Measurements from ENCODE around the gene CYP1A1.

The CYP1A1 gene

GRCh38 chr15:74725845-74726773 is 781 bp upstream of the CYP1A1 start:
- H3K27ac ChIP-seq: no peak overlapping the region
- peaks cover 6% of the 10 kb centered on the region for H3K27me3 ChIP-seq (replicated peaks)
- no peak for DNase-seq
- TF ChIP-seq CTCF (IDR thresholded peaks at IDR 0.05; ENCODE audit: low read depth, low read length, missing control alignments): peak; percentile 4
- H3K4me3 ChIP-seq (ENCODE audit: low read depth, low read length): peak overlapping the region; percentile 47
- in situ Hi-C loops (cut with HindIII; ENCODE audit: low pct_ligation_motif_present, low sequenced_read_pairs): no loop called here
- no peaks in the 10 kb centered on the region for H3K36me3 ChIP-seq (replicated peaks)

DNA sequence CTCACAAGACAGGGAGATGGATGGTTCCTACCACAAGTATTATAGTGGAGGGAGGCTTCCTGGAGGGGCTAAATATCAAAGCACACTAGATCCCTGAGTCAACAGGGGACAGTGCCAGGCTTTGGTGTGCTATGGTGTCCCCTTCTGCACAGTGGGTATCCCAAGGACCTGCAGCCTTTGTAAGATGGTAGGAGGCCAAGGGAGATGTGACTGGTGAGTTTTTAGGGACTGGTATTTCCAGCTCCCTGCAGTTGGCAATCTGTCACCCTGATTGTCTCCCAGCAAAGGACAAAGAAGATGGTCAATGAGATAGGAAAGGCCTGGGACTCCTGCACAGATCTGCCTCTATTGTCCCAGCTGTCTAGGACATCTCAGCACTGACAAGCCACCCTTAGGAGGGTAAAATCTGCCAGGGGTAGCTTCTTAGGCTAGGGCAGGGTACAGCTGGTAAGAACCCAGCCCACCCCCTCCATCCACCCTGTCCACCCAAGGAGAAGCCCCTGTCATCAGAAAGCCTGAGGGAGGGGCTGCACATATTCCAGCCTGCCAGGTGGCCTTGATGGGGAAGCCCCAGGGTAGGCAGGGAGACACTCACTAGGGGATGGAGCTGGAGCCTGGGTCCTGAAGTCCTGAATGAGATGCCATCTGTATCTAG is 631 bp downstream of the CYP1A1 start:
- Histone ChIP-seq H3K27ac (no peak overlapping the region), H3K4me3 (ENCODE audit: low read depth, low read length) (no peak overlapping the region), H3K36me3 (replicated peaks) (no peaks in the 10 kb centered on the region), H3K27me3 (replicated peaks) (peaks cover 6% of the 10 kb centered on the region)
- in situ Hi-C loops (cut with HindIII; ENCODE audit: low pct_ligation_motif_present, low sequenced_read_pairs): no loop called here
- DNase-seq: no peak
- no peak for TF ChIP-seq CTCF (IDR thresholded peaks at IDR 0.05; ENCODE audit: low read depth, low read length, missing control alignments)

GRCh38 chr15:74723754-74724334 is 1.5 kb downstream of the CYP1A1 start:
- Histone ChIP-seq H3K27ac (no peak overlapping the region), H3K4me3 (ENCODE audit: low read depth, low read length) (no peak overlapping the region), H3K36me3 (replicated peaks) (no peaks in the 10 kb centered on the region), H3K27me3 (replicated peaks) (peaks cover 6% of the 10 kb centered on the region)
- DNase-seq: peak; percentile 38
- in situ Hi-C loops (cut with HindIII; ENCODE audit: low pct_ligation_motif_present, low sequenced_read_pairs): no loop called here
- TF ChIP-seq CTCF (IDR thresholded peaks at IDR 0.05; ENCODE audit: low read depth, low read length, missing control alignments): no peak

- no peak for TF ChIP-seq CTCF (IDR thresholded peaks at IDR 0.05; ENCODE audit: low read depth, low read length, missing control alignments)
- Histone ChIP-seq H3K36me3 (replicated peaks) (no peaks in the 10 kb centered on the region), H3K27me3 (replicated peaks) (peaks cover 6% of the 10 kb centered on the region), H3K27ac (no peak overlapping the region), H3K4me3 (ENCODE audit: low read depth, low read length) (no peak overlapping the region)
- in situ Hi-C loops (cut with HindIII; ENCODE audit: low pct_ligation_motif_present, low sequenced_read_pairs): no loop called here
- no peak for DNase-seq
Observed at GRCh38 chr15:74723187-74723586, 2.1 kb downstream of the CYP1A1 start.

- H3K27ac ChIP-seq: no peak overlapping the region
Observed at GRCh38 chr15:74722591-74722990, 2.7 kb downstream of the CYP1A1 start.

More at GRCh38 chr15:74722591-74722990, 2.7 kb downstream of the CYP1A1 start:
- in situ Hi-C loops (cut with HindIII; ENCODE audit: low pct_ligation_motif_present, low sequenced_read_pairs): no loop called here
- H3K36me3 ChIP-seq (replicated peaks): no peaks in the 10 kb centered on the region
- DNase-seq: no peak
- H3K4me3 ChIP-seq (ENCODE audit: low read depth, low read length): no peak overlapping the region
- peaks cover 6% of the 10 kb centered on the region for H3K27me3 ChIP-seq (replicated peaks)
- no peak for TF ChIP-seq CTCF (IDR thresholded peaks at IDR 0.05; ENCODE audit: low read depth, low read length, missing control alignments)
